CMK (cell line): Measurements from ENCODE around the gene RAB40A.
"Not testable (repeated sequence)": the region's sequence is repeated elsewhere in the genome, so short reads cannot be mapped to it uniquely, and the experiment has no call there.

Source experiments
- DNase-seq: peaks from one replicate; pipeline ENCODE4 v3.0.0-alpha.2; 2010; ENCODE audit warnings: low read depth

The RAB40A gene

DNA sequence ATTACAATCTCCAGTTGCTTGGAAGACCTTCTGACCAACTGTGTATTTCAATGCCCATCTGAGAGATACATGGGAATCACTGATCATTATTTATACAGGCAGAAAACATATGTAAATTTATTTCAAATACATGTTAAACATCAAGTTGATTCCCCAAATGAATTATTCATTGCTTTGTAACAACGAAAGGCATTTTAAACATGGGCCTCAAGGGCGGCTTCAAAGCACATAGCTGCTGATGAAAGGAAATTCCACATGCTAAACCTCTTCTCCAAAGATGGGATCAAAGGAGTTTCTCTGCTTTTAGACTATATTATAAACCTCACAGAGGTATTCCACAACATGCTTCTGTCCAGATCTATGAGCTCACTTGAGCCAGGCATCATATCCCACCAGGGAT, 4.3 kb upstream of the RAB40A start:
- no peak for DNase-seq

DNA sequence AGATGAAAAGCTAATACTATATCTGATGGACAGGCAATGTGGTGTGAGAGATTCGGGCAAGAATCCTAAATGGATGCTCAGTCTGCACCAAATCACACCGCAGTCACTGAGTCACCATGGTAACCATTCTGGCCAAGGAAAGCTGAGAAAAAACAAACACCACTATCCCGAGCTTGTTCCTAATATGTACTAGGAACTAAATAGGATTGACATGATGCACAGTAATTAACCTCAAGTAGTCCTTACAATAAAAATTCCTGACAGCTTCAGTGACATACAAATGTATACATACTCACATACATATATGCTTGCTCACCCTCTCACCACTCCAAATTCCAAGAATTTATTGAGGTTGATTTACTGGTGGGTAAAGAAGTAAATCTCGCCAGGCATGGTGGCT, 1.1 kb upstream of the RAB40A start:
- no peak for DNase-seq

DNA sequence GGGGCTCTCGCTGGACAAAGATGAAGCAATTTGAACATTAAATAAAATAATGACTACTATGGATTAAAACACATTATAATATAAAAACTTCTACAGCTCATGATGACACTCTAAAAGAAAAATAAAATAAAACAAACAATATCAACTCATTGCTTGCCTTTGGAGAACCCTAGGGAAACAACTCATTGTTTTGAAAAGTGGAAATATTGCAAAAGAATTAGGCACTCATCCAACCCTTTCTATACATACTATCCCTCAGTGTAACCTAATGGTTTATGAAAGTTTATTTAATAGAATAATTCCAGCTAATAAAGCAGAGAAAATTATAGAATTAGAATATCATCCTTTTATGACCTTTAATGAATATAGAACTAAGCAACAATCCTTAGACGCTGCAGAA, 718 bp downstream of the RAB40A start:
- no peak for DNase-seq

DNA sequence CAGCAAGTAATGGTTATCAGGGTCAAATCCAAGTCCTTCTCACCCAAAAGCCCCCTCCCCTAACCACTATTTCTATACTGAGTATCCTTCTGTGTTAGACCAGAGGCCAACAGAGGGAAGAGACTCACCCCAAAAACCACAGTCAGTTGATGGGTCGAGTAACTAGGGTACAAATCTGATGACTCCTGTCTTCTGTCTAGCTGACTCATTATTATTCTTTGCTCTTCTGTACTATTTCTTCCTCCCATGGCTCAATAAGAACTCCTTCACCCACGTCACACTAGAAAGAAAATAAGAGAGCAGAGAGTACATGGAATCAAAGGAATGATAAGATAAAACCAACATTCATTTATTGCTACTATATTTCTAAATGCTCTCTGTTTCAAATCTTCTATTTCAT, 2.0 kb downstream of the RAB40A start:
- no peak for DNase-seq

DNA sequence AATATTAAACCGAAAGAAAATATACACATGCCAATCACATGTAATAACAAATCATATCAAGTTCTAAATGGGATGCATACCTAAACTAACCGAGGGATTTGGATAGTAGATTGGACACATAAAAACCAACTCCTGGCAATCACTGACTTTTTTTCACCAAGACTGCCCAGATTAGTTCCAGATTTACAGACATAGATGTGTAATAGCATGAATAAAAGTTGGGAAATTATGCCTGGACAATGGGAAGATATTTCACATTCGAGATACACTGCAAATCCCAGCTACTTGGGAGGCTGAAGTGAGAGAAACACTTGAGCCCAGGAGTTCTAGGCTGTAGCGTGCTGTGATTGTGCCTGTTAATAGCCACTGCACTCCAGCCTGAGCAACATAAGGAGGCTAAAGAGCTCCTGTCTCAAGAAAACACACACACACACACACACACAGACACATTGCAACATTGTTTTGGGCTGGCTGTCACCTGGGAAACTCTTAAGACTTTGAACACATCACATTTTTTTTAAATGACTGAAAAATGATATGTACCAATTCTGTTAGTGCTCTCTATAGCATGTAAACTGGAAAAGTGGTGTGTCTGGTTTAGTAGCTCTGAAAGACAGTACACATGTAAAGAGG, 5.7 kb downstream of the RAB40A start:
- no peak for DNase-seq

DNA sequence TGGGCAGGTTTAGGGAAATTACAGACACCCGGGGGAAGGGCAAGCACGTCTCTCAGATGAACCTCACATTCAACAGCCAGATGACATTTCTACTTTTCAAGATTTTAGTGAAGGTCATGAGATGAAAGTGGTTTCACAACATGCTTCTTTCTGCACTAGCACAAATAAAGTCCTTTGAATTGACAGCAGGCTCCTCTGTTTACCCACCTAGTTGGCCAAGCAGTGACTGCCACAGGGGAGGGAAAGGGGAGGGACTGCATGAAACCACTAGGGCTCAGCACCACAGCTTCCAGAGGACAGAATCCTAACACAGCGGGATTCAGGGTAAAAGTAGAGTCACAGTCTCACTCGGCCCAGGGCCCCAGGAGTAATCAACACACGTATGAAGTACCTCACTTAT, 6.2 kb downstream of the RAB40A start:
- DNase-seq = no peak

DNA sequence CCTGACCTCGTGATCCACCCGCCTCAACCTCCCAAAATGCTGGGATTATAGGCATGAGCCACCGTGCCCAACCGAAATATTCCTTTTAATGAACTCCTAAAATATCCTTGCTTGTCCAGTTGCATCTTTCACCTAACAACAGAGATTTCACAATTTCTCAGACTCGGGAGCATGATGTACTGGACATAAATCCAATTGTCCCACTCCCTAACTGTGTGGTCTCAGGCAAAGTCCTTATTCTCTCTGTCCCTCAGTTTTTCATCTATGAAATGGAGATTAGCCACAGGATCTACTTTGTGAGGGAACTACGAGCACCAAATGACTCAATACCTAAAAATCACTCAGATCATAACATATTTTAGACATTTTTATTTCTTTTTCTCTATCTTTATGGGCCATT, 9.3 kb downstream of the RAB40A start:
- DNase-seq = no peak

DNA sequence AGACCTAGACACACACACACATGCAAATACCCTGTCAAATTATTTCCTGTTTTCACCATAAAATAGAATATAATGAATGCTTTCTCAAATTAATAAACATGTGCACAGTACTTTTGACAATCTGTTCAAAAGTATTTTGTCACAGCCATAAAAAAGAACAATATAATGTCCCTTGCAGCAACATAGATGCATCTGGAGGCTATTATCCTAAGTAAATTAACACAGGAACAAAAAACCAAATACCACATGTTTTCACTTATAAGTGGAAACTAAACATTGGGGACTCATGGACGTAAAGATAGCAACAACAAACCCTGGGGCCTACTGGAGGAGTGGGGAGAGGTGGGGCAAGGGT, 15.5 kb downstream of the RAB40A start:
- DNase-seq = no peak

DNA sequence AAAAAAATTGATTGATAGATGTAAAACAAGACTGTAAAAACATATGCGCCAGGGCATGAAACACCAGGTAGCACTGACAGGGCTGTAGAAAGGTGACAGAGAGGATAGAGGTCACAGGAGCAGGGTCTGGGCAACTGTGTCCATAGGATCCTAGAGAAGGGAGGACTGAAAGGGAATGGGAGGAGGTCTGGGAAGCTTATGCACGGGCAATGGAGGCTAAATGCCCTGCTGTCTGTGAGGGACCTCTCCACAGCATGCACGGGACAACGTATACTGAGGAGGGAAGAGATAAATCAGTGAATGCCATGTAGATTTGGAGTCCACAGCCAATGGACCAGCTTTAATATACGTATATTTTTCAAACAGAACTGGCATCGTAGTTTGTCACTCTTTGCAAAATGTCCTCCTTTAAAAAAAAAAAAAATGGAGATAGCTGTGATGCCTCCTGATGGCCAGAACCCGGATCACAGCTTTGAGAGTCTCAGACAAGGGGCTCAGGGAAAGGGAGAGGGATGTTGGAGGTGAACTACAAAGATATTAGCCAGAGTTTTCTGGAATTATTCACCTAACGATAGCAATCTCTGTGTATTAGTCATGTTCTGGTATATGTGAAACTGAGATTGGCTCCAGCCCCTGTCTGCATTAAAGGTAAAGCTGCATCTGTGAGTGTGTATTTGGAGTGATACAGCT, 16.0 kb downstream of the RAB40A start:
- no peak for DNase-seq

DNA sequence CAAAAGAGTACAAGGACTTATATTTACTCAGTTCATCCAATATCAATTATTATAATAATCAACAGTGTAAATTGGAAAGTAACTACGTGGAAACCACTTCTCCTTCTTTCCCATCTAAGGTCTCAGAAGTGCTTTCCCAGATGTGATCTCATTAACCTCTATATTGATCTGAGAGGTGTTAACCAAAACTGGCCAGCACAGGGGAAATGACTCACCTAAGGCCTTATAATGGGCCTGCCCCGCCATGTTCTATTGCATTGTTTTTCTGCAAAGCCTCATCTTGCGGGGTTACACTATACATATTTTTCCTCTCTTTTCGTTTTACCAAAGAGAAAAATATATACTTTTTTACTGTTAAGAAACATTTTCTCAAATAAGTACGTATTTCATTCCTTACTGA, 20.5 kb downstream of the RAB40A start:
- DNase-seq = no peak

DNA sequence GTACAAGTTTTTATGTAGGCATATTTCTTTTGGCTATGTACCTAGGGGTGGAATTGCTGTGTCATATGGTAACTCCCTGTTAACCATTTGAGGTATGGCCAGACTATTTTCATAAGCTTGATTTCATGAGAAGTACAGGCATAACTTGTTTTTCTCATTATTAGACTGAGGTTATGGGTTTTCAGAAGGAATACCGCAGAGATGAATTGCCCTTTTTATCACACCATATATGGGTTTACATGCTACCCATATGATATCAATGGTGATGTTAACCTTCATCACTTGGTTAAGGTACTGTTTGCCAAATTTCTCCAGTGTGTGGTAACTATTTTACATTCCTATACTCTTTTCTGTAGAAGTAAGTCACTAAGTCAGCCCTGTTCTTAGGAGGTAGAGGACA, 23.5 kb downstream of the RAB40A start:
- no peak for DNase-seq

DNA sequence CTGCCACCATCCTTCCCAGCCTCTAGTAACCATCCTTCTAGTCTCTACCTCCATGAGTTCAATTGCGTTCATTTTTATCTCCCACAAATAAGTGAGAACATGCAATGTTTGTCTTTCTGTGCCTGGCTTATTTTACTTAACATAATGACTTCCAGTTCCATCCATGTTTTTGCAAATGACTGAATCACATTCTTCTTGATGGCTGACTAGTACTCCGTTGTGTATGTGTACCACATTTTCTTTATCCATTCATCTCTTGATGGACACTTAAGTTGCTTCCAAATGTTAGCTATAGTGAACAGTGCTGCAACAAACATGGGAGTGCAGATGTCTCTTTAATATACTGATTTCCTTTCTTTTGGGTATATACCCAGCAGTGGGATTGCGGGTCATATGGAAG, 25.7 kb downstream of the RAB40A start:
- not testable (repeated sequence) for DNase-seq

DNA sequence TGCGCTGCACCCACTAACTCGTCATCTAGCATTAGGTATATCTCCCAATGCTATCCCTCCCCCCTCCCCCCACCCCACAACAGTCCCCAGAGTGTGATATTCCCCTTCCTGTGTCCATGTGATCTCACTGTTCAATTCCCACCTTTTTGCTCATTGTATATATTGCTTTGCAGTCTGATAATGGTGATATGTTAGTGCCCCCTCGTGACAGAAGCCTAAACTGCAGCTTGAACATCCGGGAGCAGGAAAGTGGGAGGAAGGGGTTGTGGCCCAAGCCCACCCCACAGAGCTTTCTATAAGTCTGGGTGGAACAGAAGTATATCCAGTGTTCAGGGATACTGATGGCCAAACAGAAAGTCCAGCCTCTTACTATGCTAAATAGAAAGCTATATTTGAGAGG, 29.6 kb downstream of the RAB40A start:
- not testable (repeated sequence) for DNase-seq

DNA sequence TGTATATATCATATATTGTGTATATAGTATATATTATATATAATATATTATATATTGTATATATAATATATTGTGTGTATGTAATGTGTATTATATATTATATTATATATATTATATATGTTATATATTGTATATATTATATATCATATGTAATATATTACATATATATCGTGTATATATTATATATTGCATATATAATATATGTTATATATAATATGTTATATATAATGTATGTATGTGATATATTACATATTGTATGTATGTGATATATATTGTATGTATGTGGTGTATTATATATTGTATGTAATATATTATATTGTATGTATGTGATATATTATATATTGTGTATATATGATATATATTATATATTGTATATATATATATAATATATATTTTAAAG, 30.5 kb downstream of the RAB40A start:
- DNase-seq = no peak

DNA sequence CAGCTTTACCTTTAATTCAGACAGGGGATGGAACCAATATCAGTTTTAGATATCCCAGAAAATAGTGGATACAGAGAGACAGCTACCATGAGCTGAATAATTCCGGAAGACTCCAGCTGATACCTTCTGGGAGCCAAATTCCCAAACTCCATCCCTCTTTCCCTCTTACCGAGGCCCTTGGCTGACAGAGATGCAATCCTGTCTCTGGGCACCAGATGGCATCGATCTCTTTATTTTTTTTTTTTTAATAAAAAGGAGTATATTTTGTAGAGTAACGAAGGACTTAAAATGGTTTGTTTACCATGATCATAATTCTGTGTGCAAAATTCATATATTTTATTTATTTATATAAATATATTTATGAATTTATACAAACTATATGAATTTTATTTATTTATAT, 31.0 kb downstream of the RAB40A start:
- no peak for DNase-seq

DNA sequence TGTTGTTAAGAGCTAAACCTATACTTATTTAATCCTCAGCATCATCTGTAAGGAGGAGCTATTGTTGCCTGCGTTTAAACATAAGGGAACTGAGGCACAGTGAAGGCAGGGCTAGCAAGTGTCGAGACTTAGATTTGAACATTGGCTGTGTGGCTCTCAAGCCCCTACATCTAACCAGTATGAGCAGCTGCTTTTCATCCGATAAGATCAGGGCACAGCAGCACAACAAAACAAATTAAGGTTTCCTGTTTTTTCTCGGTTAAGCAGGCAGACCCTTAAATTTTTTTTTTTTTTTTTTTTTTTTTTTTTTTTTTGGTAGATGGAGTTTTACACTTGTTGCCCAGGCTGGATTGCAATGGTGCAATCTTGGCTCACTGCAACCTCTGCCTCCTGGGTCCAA, 35.6 kb downstream of the RAB40A start:
- DNase-seq = no peak

DNA sequence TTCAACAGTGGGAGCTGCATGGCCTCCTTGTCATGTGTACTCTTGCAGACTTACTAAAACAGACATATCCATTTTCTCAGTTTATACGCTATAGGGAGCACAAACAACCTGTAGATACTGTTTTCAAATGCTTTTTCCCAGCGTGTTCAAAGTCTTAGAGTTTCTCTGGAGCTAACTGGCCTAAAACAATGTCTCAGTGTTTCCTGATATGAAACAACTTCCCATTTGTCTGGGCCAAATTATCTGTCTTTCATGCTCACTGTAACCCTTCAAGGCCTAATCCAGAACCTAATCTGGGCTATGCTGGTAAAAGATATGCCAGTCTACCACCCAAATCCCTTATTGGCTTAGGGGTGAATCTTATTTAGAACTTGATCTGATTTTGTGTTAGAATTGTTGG, 38.8 kb downstream of the RAB40A start:
- no peak for DNase-seq

DNA sequence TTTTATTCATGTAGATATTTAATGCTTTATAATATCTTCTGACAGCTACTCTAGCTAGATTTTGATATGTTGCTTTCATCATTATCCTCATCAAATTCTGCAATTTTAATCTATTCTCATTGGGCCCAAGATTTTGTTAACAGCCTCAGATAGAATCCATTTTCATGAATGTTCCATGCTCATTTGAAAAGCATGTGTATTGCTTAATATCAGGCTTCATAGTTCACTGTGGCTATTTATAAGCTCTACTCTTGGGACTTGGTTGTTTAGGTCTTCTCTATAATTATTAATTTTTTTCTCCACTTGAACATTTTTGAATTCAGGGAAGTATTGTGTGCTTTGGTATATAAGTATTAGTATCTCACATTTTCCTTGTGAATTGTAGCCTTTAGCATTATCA, 41.8 kb downstream of the RAB40A start:
- no peak for DNase-seq

DNA sequence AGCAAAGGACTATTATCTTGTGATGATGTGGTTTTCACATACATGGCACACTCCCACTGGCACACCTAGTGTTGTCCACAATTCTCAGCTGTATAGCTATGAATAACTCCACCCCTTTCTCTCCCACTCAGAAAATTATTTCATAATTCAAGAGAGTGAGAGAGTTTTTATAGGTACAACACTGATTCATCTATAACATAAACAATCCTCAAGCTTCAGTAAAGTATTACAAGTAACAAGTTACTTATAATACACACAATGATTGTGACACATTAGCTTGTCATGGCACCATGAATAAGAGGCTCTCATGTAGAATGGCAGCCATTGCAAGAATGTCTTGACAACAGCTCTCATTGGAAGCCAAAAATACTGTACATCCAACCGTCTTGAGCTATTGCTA, 43.9 kb downstream of the RAB40A start:
- no peak for DNase-seq

DNA sequence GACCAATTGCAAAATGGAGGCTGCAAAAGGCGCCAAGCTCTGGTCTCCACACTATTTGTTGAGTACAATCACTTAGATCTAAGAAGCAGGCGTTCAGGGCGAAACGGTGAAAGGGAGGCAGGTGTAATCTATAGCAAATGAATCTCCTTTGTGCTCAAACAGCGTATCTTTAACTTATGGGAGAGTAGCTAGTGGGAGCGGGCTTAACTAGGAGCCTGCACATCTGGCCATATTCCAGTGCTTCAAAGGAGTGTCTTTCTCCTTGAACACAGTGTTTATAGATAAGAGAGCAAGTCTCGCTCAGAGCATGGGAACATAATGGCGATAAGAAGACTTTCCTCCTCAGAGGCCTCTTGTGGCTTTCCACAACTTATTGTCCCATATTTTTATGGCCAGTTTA, 49.3 kb downstream of the RAB40A start:
- not testable (repeated sequence) for DNase-seq

DNA sequence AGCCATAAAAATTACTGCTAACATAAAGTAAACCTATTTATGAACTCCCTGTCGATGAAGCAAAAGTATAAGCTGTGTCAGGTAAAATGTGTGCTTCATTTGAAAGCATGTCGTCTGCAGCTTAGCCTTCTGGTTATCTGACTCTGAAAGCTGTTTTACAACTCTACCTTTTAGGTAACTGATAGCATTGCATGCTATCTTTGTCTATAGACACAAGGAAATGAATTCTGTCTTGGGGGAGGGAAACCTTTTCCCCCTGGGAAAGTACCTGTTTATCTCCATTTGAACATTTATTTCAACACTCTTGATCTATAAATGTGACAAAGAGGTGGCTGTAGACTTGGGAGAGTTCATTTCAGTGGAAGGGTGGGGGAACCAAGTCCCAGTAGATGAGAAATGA, 51.4 kb downstream of the RAB40A start:
- DNase-seq = no peak

DNA sequence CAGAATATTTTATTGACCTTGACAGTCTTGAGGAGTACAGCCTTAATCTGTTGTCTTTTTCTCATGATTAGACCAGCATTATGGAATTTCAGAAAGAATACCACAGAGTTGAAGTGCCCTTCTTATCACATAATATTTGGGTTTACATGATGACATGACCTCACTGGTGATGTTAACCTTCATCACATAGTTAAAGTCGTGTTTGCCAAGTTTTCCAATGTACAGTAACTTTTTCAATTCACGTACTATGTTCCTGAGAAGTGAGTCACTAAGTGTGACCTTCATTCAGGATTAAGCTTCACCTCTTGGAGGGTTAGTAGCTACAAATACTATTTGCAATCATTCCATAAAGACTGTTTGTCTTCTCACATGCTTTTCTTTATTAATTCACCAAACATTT, 52.1 kb downstream of the RAB40A start:
- no peak for DNase-seq

DNA sequence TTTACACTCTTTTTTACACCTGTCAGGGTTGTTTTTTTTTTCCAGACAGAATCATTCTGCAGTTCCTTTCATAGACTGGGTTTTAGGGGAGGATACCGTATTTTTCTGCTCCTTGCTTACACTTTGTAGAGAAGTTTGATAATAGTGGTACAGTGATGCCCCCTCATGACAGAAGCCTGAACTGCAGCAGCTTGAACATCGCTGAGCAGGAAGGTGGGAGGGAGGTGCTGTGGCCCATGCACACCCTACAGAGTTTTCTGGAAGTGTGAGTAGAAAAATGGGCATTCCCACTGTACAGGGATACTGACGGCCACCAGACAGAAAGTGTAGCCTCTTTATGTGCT, 54.5 kb downstream of the RAB40A start:
- peak; percentile 29 for DNase-seq

DNA sequence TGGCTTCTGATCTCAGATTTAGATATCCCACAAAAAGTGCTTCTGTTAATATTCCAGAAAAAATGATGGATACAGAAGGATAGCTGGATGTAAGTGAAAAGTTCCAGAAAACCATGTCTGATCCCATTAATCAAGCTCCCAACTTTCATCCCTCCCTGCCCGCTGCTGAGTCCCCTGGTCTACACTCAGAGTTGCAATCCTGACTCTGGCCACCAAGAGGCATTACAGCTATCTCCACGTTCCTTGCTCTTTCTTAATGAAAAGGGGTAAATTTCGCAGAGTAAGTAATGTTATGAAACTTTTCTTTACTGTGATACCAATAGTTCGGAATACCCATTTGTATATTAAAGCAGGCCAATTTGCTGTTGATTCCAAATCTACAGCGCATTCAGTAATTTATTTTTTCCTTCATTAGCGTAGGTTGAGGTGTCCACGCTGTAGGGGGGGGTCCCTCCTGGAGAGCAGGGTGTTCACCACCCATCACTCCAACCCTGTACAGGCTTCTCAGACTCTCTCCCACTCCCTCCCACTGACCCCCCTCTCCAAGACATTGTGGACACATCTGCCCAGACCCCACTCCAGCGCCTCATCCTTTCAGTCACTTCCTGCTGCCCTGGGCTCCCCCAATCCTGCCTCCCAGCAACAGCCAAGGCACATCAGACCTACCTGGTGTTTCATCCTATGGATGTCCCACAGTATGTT, 55.1 kb downstream of the RAB40A start:
- DNase-seq = no peak
